DOHH2 (cell line): ENCODE measurements around the gene EYA2.

Experiments
- H3F3A ChIP-seq: fragments of 200-600 bp; sonication (generic), shearing (Covaris generic); 2 replicates; pipeline ENCODE4 v1.6.0; 2016; ENCODE audit warnings: antibody characterized with exemption, mild to moderate bottlenecking; ENCODE audit not compliant: control insufficient read depth, insufficient read depth
- H3K27ac ChIP-seq: fragments of 200-600 bp; sonication (generic); 2 replicates; pipeline ENCODE4 v1.5.1; 2014; ENCODE audit warnings: low read depth, mild to moderate bottlenecking, low read length, moderate library complexity
- H3K27me3 ChIP-seq: fragments of 200-600 bp; sonication (generic); 2 replicates; pipeline ENCODE4 v1.6.1; 2014; ENCODE audit warnings: mild to moderate bottlenecking, low read length, mixed read lengths; ENCODE audit not compliant: control insufficient read depth
- H3K36me3 ChIP-seq: fragments of 200-600 bp; sonication (generic); 2 replicates; pipeline ENCODE4 v1.6.1; 2014; ENCODE audit warnings: mild to moderate bottlenecking, low read length, moderate library complexity, mixed read lengths; ENCODE audit not compliant: control insufficient read depth
- H3K4me1 ChIP-seq: fragments of 200-600 bp; sonication (generic); 2 replicates; pipeline ENCODE4 v1.6.1; 2014; ENCODE audit warnings: mild to moderate bottlenecking, low read length, mixed read lengths; ENCODE audit not compliant: control insufficient read depth
- H3K4me2 ChIP-seq: fragments of 200-600 bp; sonication (generic); 2 replicates; pipeline ENCODE4 v1.6.0; 2014; ENCODE audit warnings: mild to moderate bottlenecking, low read length, moderate library complexity
- H3K4me3 ChIP-seq: fragments of 200-600 bp; sonication (generic); 2 replicates; pipeline ENCODE4 v1.5.1; 2014; ENCODE audit warnings: mild to moderate bottlenecking, low read length, mixed read lengths
- H3K79me2 ChIP-seq: fragments of 200-600 bp; sonication (generic); 2 replicates; pipeline ENCODE4 v1.6.1; 2014; ENCODE audit warnings: mild to moderate bottlenecking, low read length, mixed read lengths; ENCODE audit not compliant: control insufficient read depth
- H3K9me2 ChIP-seq: fragments of 200-600 bp; sonication (generic); replicated peaks from 2 replicates; pipeline ENCODE4 v1.6.1; 2014; ENCODE audit warnings: mild to moderate bottlenecking, low read length, mixed read lengths; ENCODE audit not compliant: control insufficient read depth
- H3K9me3 ChIP-seq: fragments of 200-600 bp; sonication (generic); 2 replicates; pipeline ENCODE4 v1.6.1; 2014; ENCODE audit warnings: antibody characterized with exemption, low read length, mixed read lengths; ENCODE audit not compliant: control insufficient read depth, insufficient read depth
- H4K20me1 ChIP-seq: fragments of 200-600 bp; sonication (generic); 2 replicates; pipeline ENCODE4 v1.6.0; 2014; ENCODE audit warnings: low read depth, mild to moderate bottlenecking, antibody characterized with exemption, low read length, moderate library complexity; ENCODE audit not compliant: control insufficient read depth, insufficient read depth
- CTCF ChIP-seq: fragments of 200-600 bp; sonication (generic); IDR thresholded peaks from one replicate; pipeline ENCODE4 v1.5.1; 2014; ENCODE audit warnings: antibody characterized with exemption, mild to moderate bottlenecking, low read depth, low read length; ENCODE audit not compliant: poor library complexity, severe bottlenecking
- EZH2phosphoT487 ChIP-seq: fragments of 200-600 bp; sonication (generic); IDR thresholded peaks from 2 replicates; pipeline ENCODE4 v1.6.1; 2017; ENCODE audit warnings: borderline replicate concordance, mild to moderate bottlenecking, antibody characterized with exemption, low read length, moderate library complexity, mixed read lengths

The EYA2 gene

GRCh38 chr20:47071646-47072185, 177.1 kb downstream of the EYA2 start:
- Histone ChIP-seq H3K4me2 (no peak overlapping the region), H4K20me1 (no peaks in the 10 kb centered on the region), H3K4me1 (no peaks in the 10 kb centered on the region), H3K36me3 (no peaks in the 10 kb centered on the region), H3K27me3 (no peaks in the 10 kb centered on the region), H3K9me3 (peaks cover 7% of the 10 kb centered on the region; the same call in 1 of the 2 replicates), H3F3A (no peaks in the 10 kb centered on the region), H3K9me2 (no peaks in the 10 kb centered on the region), H3K79me2 (no peaks in the 10 kb centered on the region), H3K27ac (no peak overlapping the region), H3K4me3 (no peak overlapping the region)
- TF ChIP-seq EZH2phosphoT487 (no peak), CTCF (no peak)

- no peaks in the 10 kb centered on the region for H3K36me3 ChIP-seq
- no peak overlapping the region for H3K27ac ChIP-seq
- no peak for TF ChIP-seq EZH2phosphoT487
- no peak for TF ChIP-seq CTCF
- H3K4me2 ChIP-seq: no peak overlapping the region
- no peak overlapping the region for H3K4me3 ChIP-seq
- H3K9me3 ChIP-seq: no peaks in the 10 kb centered on the region
- no peaks in the 10 kb centered on the region for H3K4me1 ChIP-seq
- no peaks in the 10 kb centered on the region for H3K9me2 ChIP-seq
- no peaks in the 10 kb centered on the region for H4K20me1 ChIP-seq
- no peaks in the 10 kb centered on the region for H3K79me2 ChIP-seq
- no peaks in the 10 kb centered on the region for H3F3A ChIP-seq
- no peaks in the 10 kb centered on the region for H3K27me3 ChIP-seq
These were observed 179.3 kb downstream of the EYA2 start for GRCh38 chr20:47073766-47074475.

GRCh38 chr20:47075263-47075662, 180.6 kb downstream of the EYA2 start:
- no peak overlapping the region for H3K4me2 ChIP-seq
- H3K27ac ChIP-seq: no peak overlapping the region
- no peaks in the 10 kb centered on the region for H4K20me1 ChIP-seq
- no peak for TF ChIP-seq EZH2phosphoT487
- no peak for TF ChIP-seq CTCF
- H3K36me3 ChIP-seq: no peaks in the 10 kb centered on the region
- H3K79me2 ChIP-seq: no peaks in the 10 kb centered on the region
- no peaks in the 10 kb centered on the region for H3K4me1 ChIP-seq
- H3K9me3 ChIP-seq: no peaks in the 10 kb centered on the region
- no peak overlapping the region for H3K4me3 ChIP-seq
- H3K9me2 ChIP-seq: no peaks in the 10 kb centered on the region
- H3F3A ChIP-seq: no peaks in the 10 kb centered on the region
- H3K27me3 ChIP-seq: no peaks in the 10 kb centered on the region
